ENCODE measurements around the gene DNAJC30. TPM values are rescaled to one million over a fixed set of nuclear protein-coding genes. Genes with fewer than 3 reads are reported as not detected.

DNAJC30 gene
- total and polyA plus RNA-seq, 2 of the 8 experiments (the other 6 are each of a cell fraction or from before 2014, with no cell fraction given), result 6.1 to 6.3 TPM

DNA sequence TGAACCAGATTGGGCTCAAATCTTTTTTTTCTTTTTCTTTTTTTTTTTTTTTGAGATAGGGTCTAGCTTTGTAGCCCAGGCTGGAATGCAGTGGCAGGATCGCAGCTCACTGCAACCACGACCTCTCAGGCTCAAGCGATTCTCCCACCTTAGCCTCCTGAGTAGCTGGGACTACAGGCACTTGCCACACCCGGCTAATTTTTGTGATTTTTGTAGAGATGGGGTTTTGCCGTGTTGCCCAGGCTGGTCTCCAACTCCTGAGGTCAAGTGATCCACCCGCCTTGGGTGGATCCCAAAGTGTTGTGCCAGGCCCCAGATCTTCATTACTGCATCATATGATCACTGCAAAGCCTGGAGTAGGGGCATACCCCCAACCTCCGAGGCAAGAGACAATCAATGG, 2.8 kb downstream of the DNAJC30 start:
- Histone ChIP-seq H3K56ac (replicated peaks; ENCODE audit: insufficient read length, low read depth, low read length) (no peak overlapping the region), H2BK5ac (ENCODE audit: low read depth, low read length) (no peak overlapping the region), H2AFZ (ENCODE audit: low read length) (no peak overlapping the region), H3K27ac (ENCODE audit: low read depth, low read length) (no peak overlapping the region), H3K4me1 (replicated peaks in 1 of 4; ENCODE audit: control insufficient read depth in 3 of 4, insufficient read depth in 4 of 4, low read length in 3 of 4) (peaks cover 3 to 7% (median 3%) of the 10 kb centered on the region in 4 experiments; a peak in 5 of 7 replicates), H3K4ac (replicated peaks; ENCODE audit: insufficient read length, low read depth, low read length) (no peak overlapping the region), H3K23me2 (ENCODE audit: low read depth, low read length) (peaks cover 15% of the 10 kb centered on the region), H2BK15ac (ENCODE audit: low read length) (no peak overlapping the region), H3K4me2 (ENCODE audit: insufficient read depth in 1 of 2, low read depth in 2 of 2, low read length in 2 of 2) (no peak overlapping the region; a peak in 1 of 4 replicates), H3K23ac (ENCODE audit: insufficient read length) (no peak overlapping the region), H2AK5ac (ENCODE audit: low read depth, low read length) (no peak overlapping the region), H2BK120ac (replicated peaks; ENCODE audit: low read depth, low read length) (no peak overlapping the region), H3K14ac (ENCODE audit: insufficient read length) (no peak overlapping the region), H3K36me3 (ENCODE audit: control insufficient read depth in 2 of 4, insufficient read depth in 4 of 4, low read length in 3 of 4) (peaks cover 0 to 6% (median 4%) of the 10 kb centered on the region in 4 experiments; a peak in 5 of 8 replicates), H3K4me3 (ENCODE audit: extremely low read depth in 1 of 4, insufficient read depth in 2 of 4, low read depth in 3 of 4, low read length in 4 of 4) (no peak overlapping the region), H4K5ac (ENCODE audit: insufficient read length, low read depth, low read length) (no peak overlapping the region), H3K27me3 (replicated peaks in 1 of 4; ENCODE audit: control insufficient read depth in 3 of 4, extremely low read depth in 1 of 4, insufficient read depth in 3 of 4, low read length in 3 of 4) (no peaks in the 10 kb centered on the region; a peak in 1 of 7 replicates), H2BK12ac (ENCODE audit: low read depth, low read length) (no peak overlapping the region), H3K79me2 (ENCODE audit: control insufficient read depth in 1 of 2, insufficient read depth in 2 of 2, low read length in 2 of 2) (peaks cover 25 to 56% of the 10 kb centered on the region in 2 experiments), H3K79me1 (ENCODE audit: low read depth, low read length) (peaks cover 2% of the 10 kb centered on the region; the same call in 1 of the 2 replicates), H4K20me1 (replicated peaks in 1 of 2; ENCODE audit: control insufficient read depth in 1 of 2, insufficient read depth in 2 of 2, low read length in 2 of 2) (peaks cover 0 to 9% of the 10 kb centered on the region in 2 experiments), H3K18ac (ENCODE audit: extremely low read depth, low read length) (no peak overlapping the region), H2BK20ac (ENCODE audit: low read length) (no peak overlapping the region), H3K9ac (replicated peaks in 1 of 4; ENCODE audit: extremely low read depth in 1 of 4, low read depth in 3 of 4, low read length in 3 of 4) (no peak overlapping the region), H3K9me3 (ENCODE audit: insufficient read depth in 2 of 2, low read depth in 1 of 2, low read length in 1 of 2) (no peaks in the 10 kb centered on the region), H4K91ac (replicated peaks; ENCODE audit: insufficient read length, low read length) (no peak overlapping the region), H4K8ac (ENCODE audit: extremely low read depth, insufficient read depth, low read length) (no peak overlapping the region)
- DNase-seq (ENCODE audit: low read depth in 1 of 2, low spot score in 2 of 2) (no peak), FAIRE-seq (no peak)
- ChIA-PET CTCF (ENCODE audit: partially characterized antibody) (interaction anchor here (0.6 to 1.6 kb wide), 2 partner anchors 45 to 123 kb away, joined by 5 to 6 read pairs; no protein-coding TSS in a partner anchor), POLR2A (ENCODE audit: partially characterized antibody) (interaction anchor here (0.7 to 0.9 kb wide), 2 partner anchors 8 to 121 kb away, joined by 3 read pairs; no protein-coding TSS in a partner anchor)
- TF ChIP-seq MAFK (IDR thresholded peaks at IDR 0.05; ENCODE audit: low read depth, low read length) (no peak), CTBP2 (IDR thresholded peaks at IDR 0.05; ENCODE audit: borderline replicate concordance, insufficient read depth, insufficient read length, low read length) (no peak), HDAC6 (IDR thresholded peaks at IDR 0.05; ENCODE audit: low read depth, low read length) (no peak), CREB1 (IDR thresholded peaks at IDR 0.05) (no peak), CEBPB (IDR thresholded peaks at IDR 0.05; ENCODE audit: low read depth, low read length) (no peak), RBBP5 (IDR thresholded peaks at IDR 0.05; ENCODE audit: borderline replicate concordance, low read depth, low read length) (no peak), KDM5A (IDR thresholded peaks at IDR 0.05; ENCODE audit: low read length) (no peak), RFX5 (IDR thresholded peaks at IDR 0.05; ENCODE audit: borderline replicate concordance, low read depth, low read length) (no peak), CBX5 (IDR thresholded peaks at IDR 0.05; ENCODE audit: low read depth, low read length) (no peak), TBP (IDR thresholded peaks at IDR 0.05; ENCODE audit: low read depth, low read length) (no peak), SRF (IDR thresholded peaks at IDR 0.05; ENCODE audit: low read depth, low read length) (no peak), BACH1 (IDR thresholded peaks at IDR 0.05; ENCODE audit: low read length) (no peak)
- TF ChIP-seq, protein P1, sequence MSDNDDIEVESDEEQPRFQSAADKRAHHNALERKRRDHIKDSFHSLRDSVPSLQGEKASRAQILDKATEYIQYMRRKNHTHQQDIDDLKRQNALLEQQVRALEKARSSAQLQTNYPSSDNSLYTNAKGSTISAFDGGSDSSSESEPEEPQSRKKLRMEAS (IDR thresholded peaks at IDR 0.05), result no peak
- TF ChIP-seq, protein P2, sequence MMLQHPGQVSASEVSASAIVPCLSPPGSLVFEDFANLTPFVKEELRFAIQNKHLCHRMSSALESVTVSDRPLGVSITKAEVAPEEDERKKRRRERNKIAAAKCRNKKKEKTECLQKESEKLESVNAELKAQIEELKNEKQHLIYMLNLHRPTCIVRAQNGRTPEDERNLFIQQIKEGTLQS (IDR thresholded peaks at IDR 0.05; ENCODE audit: insufficient read depth, low read depth, low read length), result no peak
- 90% methylated on average over 7 of the region's 7 CpGs; no CpG with 5 or more reads in 1 of the 2 experiments for WGBS, 2 experiments (ENCODE audit: extremely low coverage in 1 of 2, insufficient coverage in 1 of 2, insufficient read length in 1 of 2, insufficient replicate concordance in 2 of 2, low coverage in 1 of 2, low lambda C conversion rate in 2 of 2, missing lambda C conversion rate in 1 of 2)
